GM19324 (cell line): ENCODE results near the gene LIPN.
"Not testable (repeated sequence)": the region's sequence is repeated elsewhere in the genome, so short reads cannot be mapped to it uniquely, and the experiment has no call there.

ENCODE experiments used
- ATAC-seq: cut with Tn5 transposase; IDR thresholded peaks from one replicate; pipeline ENCODE4 v1.9.1; 2021; ENCODE audit warnings: mild to moderate bottlenecking, moderate library complexity; ENCODE audit not compliant: unreplicated experiment, low FRiP score

The LIPN gene

DNA sequence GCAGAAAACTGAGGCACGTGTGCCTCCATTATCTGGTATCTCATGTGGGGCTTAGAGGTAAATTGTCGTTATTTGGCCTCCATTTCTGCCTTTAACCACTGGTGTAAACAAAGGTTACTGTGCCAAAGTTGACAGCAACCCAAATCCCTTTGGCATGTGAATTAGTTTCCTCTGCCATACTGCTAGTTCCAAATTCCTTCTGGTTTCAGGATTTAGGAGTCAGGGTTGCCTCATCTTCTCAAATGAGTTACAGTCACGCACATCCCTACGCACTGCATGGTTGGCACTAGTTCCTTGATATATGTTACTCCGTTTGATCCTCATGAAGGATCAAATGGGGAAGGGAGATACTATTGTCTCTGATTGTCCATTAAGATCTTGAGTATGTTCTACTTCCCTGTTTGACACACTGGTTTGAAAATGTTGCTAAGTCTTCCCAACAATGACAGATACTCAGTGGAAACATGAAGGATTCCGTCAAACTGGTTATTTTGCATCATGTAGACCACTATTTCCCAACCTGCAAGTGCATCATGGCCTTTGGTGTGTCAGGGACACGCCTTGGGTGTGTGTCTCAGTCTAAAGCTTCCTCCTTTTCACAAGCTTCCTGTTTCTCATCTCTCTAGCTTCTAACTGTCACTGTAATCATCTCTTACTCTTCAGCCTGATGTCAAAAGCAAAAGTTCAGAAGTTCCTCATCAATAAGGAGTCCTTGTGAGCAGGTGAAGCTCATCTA, at the start of gene LIPN:
LIPN (plus strand) TSS at position 655 of the 736 bp plus-strand sequence. CDS start 1,386 bp downstream, outside the sequence.
- ATAC-seq = no peak

GRCh38 chr10:88715517-88715916, 44.3 kb upstream of the LIPN start:
- no peak for ATAC-seq

- no peak for ATAC-seq
Measured at GRCh38 chr10:88721392-88721791, 38.4 kb upstream of the LIPN start.

- ATAC-seq = peak; percentile 57
Measured at GRCh38 chr10:88725798-88726197, 34.0 kb upstream of the LIPN start.

DNA sequence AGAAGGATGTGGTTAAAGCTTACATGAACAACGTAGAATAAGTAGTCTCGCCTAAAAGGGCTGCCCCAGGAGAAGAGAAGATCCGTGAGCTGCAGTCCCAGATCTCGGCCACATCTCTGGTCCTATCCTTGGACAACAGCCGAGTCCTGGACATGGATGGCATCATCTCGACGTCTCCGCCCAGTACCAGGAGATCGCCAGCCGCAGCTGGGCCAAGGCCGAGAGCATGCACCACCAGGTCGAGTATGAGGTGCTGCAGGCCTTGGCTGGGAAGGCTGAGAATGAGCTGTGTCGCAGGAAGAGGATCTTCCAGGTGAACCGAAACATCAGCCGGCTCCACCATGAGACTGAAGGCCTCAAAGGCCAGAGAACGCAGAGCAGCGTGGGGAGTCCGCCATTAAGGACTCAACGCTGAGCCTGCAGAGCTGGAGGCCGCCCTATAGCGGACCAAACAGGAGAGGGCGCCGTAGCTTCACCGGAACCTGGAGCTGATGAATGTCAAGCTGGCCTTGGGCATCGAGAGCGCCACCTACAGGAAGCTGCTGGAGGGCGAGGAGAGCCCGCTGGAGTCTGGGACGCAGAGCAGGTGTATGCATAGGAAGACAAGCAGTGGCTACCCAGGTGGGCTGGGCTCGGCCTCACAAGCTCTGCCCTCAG, 31.6 kb upstream of the LIPN start:
- no peak for ATAC-seq

DNA sequence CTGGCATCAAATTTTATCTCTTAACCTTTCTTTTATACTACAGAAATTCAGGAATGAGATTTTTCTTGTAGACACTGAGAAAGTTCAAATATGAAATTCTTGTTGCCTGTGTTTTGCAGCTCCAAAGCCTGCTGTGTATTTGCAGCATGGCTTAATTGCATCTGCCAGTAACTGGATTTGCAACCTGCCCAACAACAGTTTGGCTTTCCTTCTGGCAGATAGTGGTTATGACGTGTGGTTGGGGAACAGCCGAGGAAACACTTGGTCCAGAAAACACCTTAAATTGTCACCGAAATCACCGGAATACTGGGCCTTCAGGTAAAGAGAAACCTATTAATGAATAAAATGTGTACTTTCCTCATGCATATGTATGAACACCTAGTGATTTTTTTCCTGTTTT, 29.0 kb upstream of the LIPN start:
- ATAC-seq = no peak

- no peak for ATAC-seq
Measured at GRCh38 chr10:88731296-88731695, 28.5 kb upstream of the LIPN start.

- no peak for ATAC-seq
Measured at GRCh38 chr10:88733215-88733614, 26.6 kb upstream of the LIPN start.

- ATAC-seq = no peak
Measured at GRCh38 chr10:88735661-88736060, 24.2 kb upstream of the LIPN start.

GRCh38 chr10:88741921-88742320, 17.9 kb upstream of the LIPN start:
- ATAC-seq = not testable (repeated sequence)

DNA sequence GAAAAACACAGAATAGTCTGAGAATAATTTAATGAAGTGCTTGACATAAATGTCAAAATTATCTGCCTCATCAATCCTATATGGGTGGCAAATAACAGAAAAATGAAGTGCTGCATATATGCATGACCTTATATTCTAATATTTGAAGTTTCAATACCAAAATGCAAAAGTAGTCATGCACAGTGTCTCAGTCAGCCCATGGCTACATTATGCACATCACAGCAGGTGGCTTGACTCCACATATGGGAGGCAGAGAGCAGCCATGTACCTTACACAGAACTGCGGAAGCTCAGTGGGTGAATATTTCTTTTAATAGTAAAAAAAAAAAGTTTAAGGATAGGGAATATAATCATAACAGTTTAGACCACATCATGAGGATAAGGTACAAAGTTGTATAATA, 17.4 kb upstream of the LIPN start:
- no peak for ATAC-seq

GRCh38 chr10:88744002-88744401, 15.8 kb upstream of the LIPN start:
- no peak for ATAC-seq

DNA sequence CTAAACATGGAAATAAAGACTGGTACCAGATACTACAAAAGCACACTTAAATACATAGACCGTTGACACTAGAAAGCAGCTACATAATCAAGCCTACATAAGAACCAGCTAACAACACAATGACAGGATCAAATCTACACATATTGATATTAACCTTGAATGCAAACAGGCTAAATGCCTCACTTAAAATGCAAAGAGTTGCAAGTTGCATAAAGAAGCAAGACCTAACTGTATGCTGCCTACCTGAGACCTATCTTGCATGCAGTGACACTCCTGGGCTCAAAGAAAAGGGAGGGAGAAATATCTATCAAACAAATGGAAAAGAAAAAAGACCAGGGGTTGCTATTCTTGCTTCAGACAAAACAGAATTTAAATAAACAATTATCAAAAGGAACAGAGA, 14.2 kb upstream of the LIPN start:
- ATAC-seq = no peak

DNA sequence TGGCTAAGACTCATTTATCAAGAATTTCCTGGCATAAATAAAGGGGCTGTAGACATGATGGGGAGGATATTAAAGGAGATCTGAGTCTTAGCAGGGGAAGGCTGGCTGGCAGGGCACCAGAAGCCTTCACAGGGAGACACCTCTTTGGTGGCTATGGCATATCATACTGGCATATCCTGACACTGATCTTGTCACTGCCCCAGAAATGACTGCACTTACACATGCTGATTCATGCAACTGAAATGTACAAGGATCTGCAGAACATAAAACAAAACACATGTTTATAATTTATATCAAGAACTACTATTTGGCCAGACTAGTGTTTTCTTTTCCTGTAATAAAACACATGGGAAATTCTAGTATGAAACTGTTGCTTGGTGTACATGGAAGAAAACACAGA, 5.5 kb upstream of the LIPN start:
- ATAC-seq = no peak

DNA sequence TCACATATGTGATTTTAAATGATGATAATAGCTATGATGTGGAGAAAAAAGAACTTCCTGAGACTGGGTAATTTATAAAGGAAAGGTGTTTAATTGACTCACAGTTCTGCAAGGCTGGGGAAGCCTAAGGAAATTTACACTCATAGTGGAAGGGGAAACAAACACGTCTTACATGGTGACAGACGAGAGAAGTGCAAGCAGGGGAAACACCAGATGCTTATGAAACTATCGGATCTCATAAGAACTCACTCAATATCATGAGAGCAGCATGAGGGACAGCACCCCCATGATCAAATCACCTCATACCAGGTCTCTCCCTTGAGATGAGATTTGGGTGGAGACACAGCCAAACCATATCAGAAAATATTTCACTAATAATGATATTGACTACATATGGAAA, 4.1 kb upstream of the LIPN start:
- ATAC-seq = no peak

- ATAC-seq = no peak
Measured at GRCh38 chr10:88756660-88757059, 3.2 kb upstream of the LIPN start.

- no peak for ATAC-seq
Measured at GRCh38 chr10:88762906-88763305, 3.1 kb downstream of the LIPN start.

- ATAC-seq = no peak
Measured at GRCh38 chr10:88763441-88763840, 3.6 kb downstream of the LIPN start.

- no peak for ATAC-seq
Measured at GRCh38 chr10:88764110-88764509, 4.3 kb downstream of the LIPN start.

GRCh38 chr10:88765816-88766215, 6.0 kb downstream of the LIPN start:
- ATAC-seq = no peak

DNA sequence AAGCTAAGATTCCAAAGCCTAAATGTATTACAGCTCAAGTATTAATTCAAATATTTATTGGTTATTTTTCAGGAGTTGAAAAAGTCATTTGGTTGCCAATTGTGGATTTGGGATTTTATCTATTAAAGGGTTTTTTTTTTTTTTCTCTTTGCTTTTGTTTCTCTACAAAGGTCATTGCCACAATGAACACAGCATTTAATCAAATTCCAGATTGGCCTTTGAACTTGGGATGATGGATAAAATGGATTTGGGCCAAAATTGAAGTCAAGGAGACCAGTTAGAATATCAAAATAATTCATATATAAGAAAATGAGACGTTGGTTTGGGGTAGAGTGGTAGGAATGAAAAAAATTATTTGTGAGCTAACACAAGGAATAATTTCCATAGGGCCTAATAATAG, 9.6 kb downstream of the LIPN start:
- no peak for ATAC-seq

GRCh38 chr10:88781206-88781605, 21.4 kb downstream of the LIPN start:
- ATAC-seq = no peak
